OCI-LY1 (cell line): ENCODE measurements around the gene SPOUT1.
"Not testable (repeated sequence)": the region's sequence is repeated elsewhere in the genome, so short reads cannot be mapped to it uniquely, and the experiment has no call there.

ENCODE experiments used
- H2AFZ ChIP-seq: fragments of 200-600 bp; sonication (generic), shearing (Covaris generic); 2 replicates; pipeline ENCODE4 v1.6.0; 2014; ENCODE audit warnings: antibody characterized with exemption, mild to moderate bottlenecking, low read length
- H3F3A ChIP-seq: fragments of 200-600 bp; sonication (generic), shearing (Covaris generic); 2 replicates; pipeline ENCODE4 v1.6.0; 2014; ENCODE audit warnings: mild to moderate bottlenecking, antibody characterized with exemption, low read length, moderate library complexity; ENCODE audit not compliant: insufficient read depth
- H3K27ac ChIP-seq: fragments of 200-600 bp; sonication (generic); 2 replicates; pipeline ENCODE4 v1.5.1; 2014; ENCODE audit warnings: low read length, mixed run types, mild to moderate bottlenecking, low read depth; ENCODE audit not compliant: poor library complexity, severe bottlenecking
- H3K27me3 ChIP-seq: fragments of 200-600 bp; sonication (generic); 2 replicates; pipeline ENCODE4 v1.6.0; 2014; ENCODE audit warnings: antibody characterized with exemption, mild to moderate bottlenecking, low read length, moderate library complexity; ENCODE audit not compliant: insufficient read depth
- H3K36me3 ChIP-seq: fragments of 200-600 bp; sonication (generic); 2 replicates; pipeline ENCODE4 v1.6.1; 2014; ENCODE audit warnings: mild to moderate bottlenecking, antibody characterized with exemption, low read length, moderate library complexity, mixed read lengths; ENCODE audit not compliant: insufficient read depth
- H3K4me1 ChIP-seq: fragments of 200-600 bp; sonication (generic); 2 replicates; pipeline ENCODE4 v1.5.1; 2014; ENCODE audit warnings: mild to moderate bottlenecking, low read length, moderate library complexity; ENCODE audit not compliant: insufficient read depth, severe bottlenecking
- H3K4me2 ChIP-seq: fragments of 200-600 bp; sonication (generic), shearing (Covaris generic); 2 replicates; pipeline ENCODE4 v1.6.1; 2014; ENCODE audit warnings: low read length
- H3K4me3 ChIP-seq: fragments of 200-600 bp; sonication (generic); 2 replicates; pipeline ENCODE4 v1.5.1; 2014; ENCODE audit warnings: low read length, low read depth, mild to moderate bottlenecking, mixed read lengths; ENCODE audit not compliant: poor library complexity, severe bottlenecking
- H3K79me2 ChIP-seq: fragments of 200-600 bp; shearing (Covaris generic); 2 replicates; pipeline ENCODE4 v1.6.1; 2016; ENCODE audit warnings: mixed run types, low read length, mixed read lengths; ENCODE audit not compliant: insufficient read depth
- H3K9ac ChIP-seq: fragments of 200-600 bp; sonication (generic), shearing (Covaris generic); 2 replicates; pipeline ENCODE4 v1.6.1; 2014; ENCODE audit warnings: mild to moderate bottlenecking, low read length, mixed read lengths
- H3K9me2 ChIP-seq: fragments of 200-600 bp; sonication (generic), shearing (Covaris generic); 2 replicates; pipeline ENCODE4 v1.6.1; 2014; ENCODE audit warnings: low read depth, mild to moderate bottlenecking, low read length, mixed read lengths
- H3K9me3 ChIP-seq: fragments of 200-600 bp; shearing (Covaris generic); 2 replicates; pipeline ENCODE4 v1.6.1; 2014; ENCODE audit warnings: low read length, mixed read lengths
- H4K20me1 ChIP-seq: fragments of 200-600 bp; sonication (generic), shearing (Covaris generic); 2 replicates; pipeline ENCODE4 v1.6.0; 2016; ENCODE audit warnings: mild to moderate bottlenecking, low read length; ENCODE audit not compliant: insufficient read depth
- EZH2 ChIP-seq: fragments of 200-600 bp; sonication (generic), shearing (Covaris generic); IDR thresholded peaks from 2 replicates; pipeline ENCODE4 v1.8.0; 2017; ENCODE audit warnings: borderline replicate concordance, mixed run types, mild to moderate bottlenecking, antibody characterized with exemption, low read length, moderate library complexity, mixed read lengths
- TF ChIP-seq, protein P1 (sequence below): fragments of 200-600 bp; sonication (generic), shearing (Covaris generic); IDR thresholded peaks from 2 replicates; pipeline ENCODE4 v1.5.1; 2017; ENCODE audit warnings: mild to moderate bottlenecking, antibody characterized with exemption, low read length, moderate library complexity, mixed read lengths

The SPOUT1 gene, protein sequence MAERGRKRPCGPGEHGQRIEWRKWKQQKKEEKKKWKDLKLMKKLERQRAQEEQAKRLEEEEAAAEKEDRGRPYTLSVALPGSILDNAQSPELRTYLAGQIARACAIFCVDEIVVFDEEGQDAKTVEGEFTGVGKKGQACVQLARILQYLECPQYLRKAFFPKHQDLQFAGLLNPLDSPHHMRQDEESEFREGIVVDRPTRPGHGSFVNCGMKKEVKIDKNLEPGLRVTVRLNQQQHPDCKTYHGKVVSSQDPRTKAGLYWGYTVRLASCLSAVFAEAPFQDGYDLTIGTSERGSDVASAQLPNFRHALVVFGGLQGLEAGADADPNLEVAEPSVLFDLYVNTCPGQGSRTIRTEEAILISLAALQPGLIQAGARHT

DNA sequence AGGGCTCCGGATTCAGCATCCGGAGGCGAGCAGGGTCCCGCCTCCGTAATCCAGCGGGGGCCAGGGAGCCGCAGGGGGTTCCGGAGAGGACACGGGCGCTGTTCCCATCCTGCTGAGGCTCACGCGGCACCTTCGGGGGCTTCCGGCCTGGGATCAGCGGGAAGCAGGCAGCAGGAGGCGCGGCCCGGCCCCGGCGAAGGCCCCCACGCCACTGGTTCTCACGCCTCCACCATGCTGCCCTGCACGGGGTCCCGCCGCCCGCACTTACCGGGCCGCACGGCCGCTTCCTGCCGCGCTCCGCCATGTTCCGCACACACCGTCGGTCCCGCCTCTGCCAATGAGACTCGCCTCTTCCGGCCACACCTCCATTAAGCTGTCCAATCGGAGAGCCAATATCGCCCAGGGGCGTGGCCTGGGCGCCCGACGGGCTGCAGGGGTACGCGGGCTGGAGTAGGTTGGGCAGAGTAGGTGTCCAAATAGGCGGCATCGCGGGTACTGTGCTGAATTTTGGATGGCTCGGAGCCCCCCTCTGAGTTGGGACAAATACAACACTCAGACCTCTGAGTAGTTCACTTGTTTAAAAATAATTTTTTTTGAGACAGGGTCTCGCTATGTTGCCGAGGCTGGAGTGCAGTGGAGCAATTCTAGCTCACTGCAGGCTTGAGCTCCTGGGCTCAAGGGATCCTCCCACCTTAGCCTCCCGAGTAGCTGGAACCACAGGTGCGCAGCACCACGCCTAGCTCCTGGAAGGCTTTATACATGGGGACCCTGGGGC, at the start of gene SPOUT1:
Gene SPOUT1 (minus strand): TSS at position 318 of the 775 bp plus-strand sequence. CDS start 14 bp downstream, at position 304.
- H3K9ac ChIP-seq, result peak within 1 kb of the TSS; percentile 90
- peak within 1 kb of the TSS; percentile 5 for H3K27ac ChIP-seq
- H3K36me3 ChIP-seq, result peaks cover 38% of the 10 kb centered on the region
- no peaks in the 10 kb centered on the region for H3K9me2 ChIP-seq
- peaks cover 8% of the 10 kb centered on the region; the same call in 1 of the 2 replicates for H3K79me2 ChIP-seq
- no peaks in the 10 kb centered on the region for H3K9me3 ChIP-seq
- TF ChIP-seq EZH2, result no peak
- TF ChIP-seq, protein P1, sequence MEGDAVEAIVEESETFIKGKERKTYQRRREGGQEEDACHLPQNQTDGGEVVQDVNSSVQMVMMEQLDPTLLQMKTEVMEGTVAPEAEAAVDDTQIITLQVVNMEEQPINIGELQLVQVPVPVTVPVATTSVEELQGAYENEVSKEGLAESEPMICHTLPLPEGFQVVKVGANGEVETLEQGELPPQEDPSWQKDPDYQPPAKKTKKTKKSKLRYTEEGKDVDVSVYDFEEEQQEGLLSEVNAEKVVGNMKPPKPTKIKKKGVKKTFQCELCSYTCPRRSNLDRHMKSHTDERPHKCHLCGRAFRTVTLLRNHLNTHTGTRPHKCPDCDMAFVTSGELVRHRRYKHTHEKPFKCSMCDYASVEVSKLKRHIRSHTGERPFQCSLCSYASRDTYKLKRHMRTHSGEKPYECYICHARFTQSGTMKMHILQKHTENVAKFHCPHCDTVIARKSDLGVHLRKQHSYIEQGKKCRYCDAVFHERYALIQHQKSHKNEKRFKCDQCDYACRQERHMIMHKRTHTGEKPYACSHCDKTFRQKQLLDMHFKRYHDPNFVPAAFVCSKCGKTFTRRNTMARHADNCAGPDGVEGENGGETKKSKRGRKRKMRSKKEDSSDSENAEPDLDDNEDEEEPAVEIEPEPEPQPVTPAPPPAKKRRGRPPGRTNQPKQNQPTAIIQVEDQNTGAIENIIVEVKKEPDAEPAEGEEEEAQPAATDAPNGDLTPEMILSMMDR, result no peak
- H3K4me2 ChIP-seq, result peak within 1 kb of the TSS; percentile 79
- no peaks in the 10 kb centered on the region for H3K27me3 ChIP-seq
- H3K4me3 ChIP-seq, result peak within 1 kb of the TSS; percentile 85
- peaks cover 20% of the 10 kb centered on the region for H3K4me1 ChIP-seq
- H3F3A ChIP-seq, result no peaks in the 10 kb centered on the region
- no peaks in the 10 kb centered on the region for H4K20me1 ChIP-seq
- peak within 1 kb of the TSS; percentile 81; the same call in 1 of the 2 replicates for H2AFZ ChIP-seq

DNA sequence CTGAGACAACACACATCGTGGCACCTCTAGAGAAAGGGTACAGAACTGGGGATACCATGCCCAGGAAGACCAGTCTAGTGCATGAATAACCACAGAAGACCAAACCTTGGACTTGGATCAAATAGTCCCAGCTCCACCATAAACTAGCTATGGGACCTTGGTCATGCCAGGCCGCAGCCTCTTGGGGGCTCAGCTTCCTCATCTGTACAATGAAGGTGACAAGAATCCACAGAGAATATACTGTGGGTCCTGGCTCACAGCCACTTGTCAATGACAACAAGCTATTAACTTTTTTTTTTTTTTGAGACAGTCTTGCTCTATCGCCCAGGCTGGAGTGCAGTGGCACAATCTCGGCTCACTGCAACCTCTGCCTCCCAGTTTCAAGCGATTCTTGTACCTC, 48.3 kb upstream of the SPOUT1 start:
- no peaks in the 10 kb centered on the region for H3K9me2 ChIP-seq
- H2AFZ ChIP-seq, result no peak overlapping the region
- H3K9ac ChIP-seq, result no peak overlapping the region
- TF ChIP-seq, protein P1, result peak; percentile 14; the same call in 1 of the 2 replicates
- no peak for TF ChIP-seq EZH2
- H3K79me2 ChIP-seq, result peaks cover 6% of the 10 kb centered on the region
- H3K27me3 ChIP-seq, result no peaks in the 10 kb centered on the region
- no peaks in the 10 kb centered on the region for H3K9me3 ChIP-seq
- no peak overlapping the region for H3K4me3 ChIP-seq
- no peaks in the 10 kb centered on the region for H3F3A ChIP-seq
- no peaks in the 10 kb centered on the region for H3K36me3 ChIP-seq
- H3K4me1 ChIP-seq, result peaks cover 18% of the 10 kb centered on the region
- H4K20me1 ChIP-seq, result no peaks in the 10 kb centered on the region
- H3K27ac ChIP-seq, result no peak overlapping the region
- H3K4me2 ChIP-seq, result no peak overlapping the region

DNA sequence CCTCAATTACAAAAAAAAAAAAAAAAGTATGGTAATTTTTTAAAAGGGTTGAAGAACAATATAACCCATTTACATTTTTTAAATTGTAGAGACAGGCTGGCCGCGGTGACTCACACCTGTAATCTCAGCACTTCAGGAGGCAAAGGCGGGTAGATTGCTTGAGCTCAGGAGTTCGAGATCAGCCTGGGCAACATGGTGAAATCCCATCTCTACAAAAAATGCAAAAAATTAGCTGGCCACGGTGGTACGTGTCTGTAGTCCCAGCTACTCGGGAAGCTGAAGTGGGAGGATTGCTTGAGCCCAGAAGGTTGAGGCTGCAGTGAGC, 41.3 kb upstream of the SPOUT1 start:
- H3K27ac ChIP-seq, result not testable (repeated sequence)

More for the DNA sequence above, 41.3 kb upstream of the SPOUT1 start:
- H3K9me3 ChIP-seq, H3K4me2 ChIP-seq, H3K4me3 ChIP-seq, H3K9me2 ChIP-seq, H4K20me1 ChIP-seq, H3K27me3 ChIP-seq, H3F3A ChIP-seq, H3K79me2 ChIP-seq, H3K9ac ChIP-seq, H2AFZ ChIP-seq, H3K4me1 ChIP-seq: not testable (repeated sequence)
- H3K36me3 ChIP-seq, result peaks cover 10% of the 10 kb centered on the region; the same call in 1 of the 2 replicates
